ENCODE data around the gene UNG. TPM values are rescaled to one million over a fixed set of nuclear protein-coding genes. Genes with fewer than 3 reads are reported as not detected.

The UNG gene
- total and polyA plus RNA-seq, 2 experiments from 2014 or later = 90.5 to 209 TPM

DNA sequence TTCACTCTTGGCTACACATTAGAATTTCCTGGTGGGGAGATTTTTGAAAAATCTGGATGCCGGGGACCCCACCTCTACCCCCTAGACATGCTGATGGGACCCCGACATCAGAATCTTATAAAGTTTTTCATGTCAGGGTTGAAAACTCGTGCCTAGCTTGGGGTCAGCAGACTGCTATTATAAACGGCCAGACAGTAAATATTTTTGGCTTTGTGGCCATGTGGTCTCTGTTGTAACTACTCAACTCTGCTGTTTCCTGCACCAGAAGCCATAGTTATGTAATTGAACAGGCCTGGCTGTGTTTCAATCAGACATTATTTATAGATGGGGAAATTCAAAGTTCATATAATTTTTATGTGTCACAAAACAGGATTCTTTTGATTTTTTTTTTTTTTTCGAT lies 60.6 kb downstream of the UNG start (continued):
- TF ChIP-seq REST (IDR thresholded peaks at IDR 0.05; ENCODE audit: unreplicated experiment) = no peak
- no peak for TF ChIP-seq ZNF114 (CRISPR knock-in tag; IDR thresholded peaks at IDR 0.05)
- no peak for TF ChIP-seq CTCF (conservative IDR thresholded peaks at IDR 0.05; ENCODE audit: low read depth in 2 of 2)
- no peak for TF ChIP-seq STAT1 (IDR thresholded peaks at IDR 0.05; ENCODE audit: unreplicated experiment)
- TF ChIP-seq, protein P1, sequence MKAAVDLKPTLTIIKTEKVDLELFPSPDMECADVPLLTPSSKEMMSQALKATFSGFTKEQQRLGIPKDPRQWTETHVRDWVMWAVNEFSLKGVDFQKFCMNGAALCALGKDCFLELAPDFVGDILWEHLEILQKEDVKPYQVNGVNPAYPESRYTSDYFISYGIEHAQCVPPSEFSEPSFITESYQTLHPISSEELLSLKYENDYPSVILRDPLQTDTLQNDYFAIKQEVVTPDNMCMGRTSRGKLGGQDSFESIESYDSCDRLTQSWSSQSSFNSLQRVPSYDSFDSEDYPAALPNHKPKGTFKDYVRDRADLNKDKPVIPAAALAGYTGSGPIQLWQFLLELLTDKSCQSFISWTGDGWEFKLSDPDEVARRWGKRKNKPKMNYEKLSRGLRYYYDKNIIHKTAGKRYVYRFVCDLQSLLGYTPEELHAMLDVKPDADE (IDR thresholded peaks at IDR 0.05) = no peak
- TF ChIP-seq CREB1 (CRISPR knock-in tag; IDR thresholded peaks at IDR 0.05; ENCODE audit: low read depth) = no peak
- TF ChIP-seq ZNF331 (CRISPR knock-in tag; IDR thresholded peaks at IDR 0.05; ENCODE audit: low read depth) = no peak
- no peak for TF ChIP-seq NANOG (IDR thresholded peaks at IDR 0.05; ENCODE audit: borderline replicate concordance)
- TF ChIP-seq POLR2AphosphoS5 (IDR thresholded peaks at IDR 0.05; ENCODE audit: low read depth) = no peak

DNA sequence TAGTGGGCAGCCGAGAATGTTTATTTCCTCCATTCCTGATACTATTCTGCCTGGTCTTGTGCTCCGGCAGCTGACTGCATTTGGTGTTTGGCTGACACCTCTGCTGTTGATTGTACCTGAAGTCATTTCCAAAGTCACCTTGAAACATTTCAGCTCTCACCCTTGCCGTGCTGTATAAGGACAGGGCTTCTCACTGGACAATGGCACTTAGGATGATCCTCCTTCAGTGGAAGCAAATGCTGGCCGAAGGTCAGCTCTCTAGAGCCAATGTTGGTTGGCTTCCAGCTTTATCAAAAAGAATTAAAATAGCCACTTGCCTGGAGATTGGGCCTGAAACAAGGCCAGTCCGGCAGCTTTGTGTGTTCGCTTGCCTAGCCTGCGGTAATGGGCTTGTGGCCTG lies 63.0 kb downstream of the UNG start:
- H3K27ac Mint-ChIP-seq = no peak overlapping the region
- peaks cover 3% of the 10 kb centered on the region for H3K4me1 ChIP-seq (ENCODE audit: insufficient read depth)
- no peak overlapping the region for H3K4me2 ChIP-seq
- peaks cover 1% of the 10 kb centered on the region; the same call in 2 of the 3 replicates for H3K4me1 Mint-ChIP-seq
- H3K36me3 ChIP-seq (ENCODE audit: insufficient read depth) = no peaks in the 10 kb centered on the region
- peaks cover 15% of the 10 kb centered on the region; the same call in 1 of the 2 replicates for H3K79me2 ChIP-seq (replicated peaks; ENCODE audit: insufficient read depth)
- H4K20me1 ChIP-seq (replicated peaks; ENCODE audit: insufficient read depth) = no peaks in the 10 kb centered on the region; the same call in 1 of the 2 replicates
- DNase-seq (ENCODE audit: low spot score) = no peak
- no peaks in the 10 kb centered on the region; the same call in 2 of the 3 replicates for H3K36me3 Mint-ChIP-seq (ENCODE audit: low read depth)
- no peaks in the 10 kb centered on the region for H3K9me2 ChIP-seq (ENCODE audit: insufficient read depth)
- H3K4me3 ChIP-seq = no peak overlapping the region
- no peak overlapping the region for H2AFZ ChIP-seq
- no peak overlapping the region for H3K27ac ChIP-seq (ENCODE audit: low read depth)
- H3K4me3 Mint-ChIP-seq = no peak overlapping the region
- H3K27me3 Mint-ChIP-seq (ENCODE audit: insufficient read depth, low read depth, poor library complexity) = no peaks in the 10 kb centered on the region
- H3F3A ChIP-seq (replicated peaks; ENCODE audit: low read depth) = no peaks in the 10 kb centered on the region
- H3K27me3 ChIP-seq (ENCODE audit: insufficient read depth) = no peaks in the 10 kb centered on the region
- no peak for ATAC-seq
- H3K9me3 Mint-ChIP-seq = no peaks in the 10 kb centered on the region
- no peak for TF ChIP-seq EZH2 (IDR thresholded peaks at IDR 0.05; ENCODE audit: low read depth, unreplicated experiment)
- no peak for TF ChIP-seq ZNF114 (CRISPR knock-in tag; IDR thresholded peaks at IDR 0.05)
- TF ChIP-seq CTCF (conservative IDR thresholded peaks at IDR 0.05; ENCODE audit: low read depth in 2 of 2) = no peak
- no peak for TF ChIP-seq JUNB (IDR thresholded peaks at IDR 0.05; ENCODE audit: unreplicated experiment)
